H9 (cell line): ENCODE results near the gene PREP. TPM values are rescaled to one million over a fixed set of nuclear protein-coding genes. Genes with fewer than 3 reads are reported as not detected.

ENCODE experiments used
- DNase-seq: peaks from one replicate; pipeline ENCODE4 v3.0.0-alpha.2; 2017
- H2AFZ ChIP-seq: one replicate; pipeline ENCODE4 v1.6.1; 2013; ENCODE audit warnings: mild to moderate bottlenecking, low read length, control low read depth, moderate library complexity
- H2AK5ac ChIP-seq: 2 replicates; pipeline ENCODE4 v1.6.1; 2013; ENCODE audit warnings: low read length, control low read depth, mixed read lengths; ENCODE audit not compliant: insufficient read length
- H2BK120ac ChIP-seq: one replicate; pipeline ENCODE4 v1.6.1; 2013; ENCODE audit warnings: low read depth, mild to moderate bottlenecking, low read length, control low read depth, inconsistent platforms; ENCODE audit not compliant: poor library complexity, severe bottlenecking
- H2BK12ac ChIP-seq: 2 replicates; pipeline ENCODE4 v1.6.1; 2013; ENCODE audit warnings: low read length, control low read depth, mixed read lengths, low read depth; ENCODE audit not compliant: insufficient read length
- H2BK15ac ChIP-seq: 2 replicates; pipeline ENCODE4 v1.6.1; 2013; ENCODE audit warnings: low read depth, low read length, control low read depth
- H2BK20ac ChIP-seq: one replicate; pipeline ENCODE4 v1.6.1; 2013; ENCODE audit warnings: low read depth, mild to moderate bottlenecking, low read length, control low read depth, inconsistent platforms; ENCODE audit not compliant: poor library complexity, severe bottlenecking
- H2BK5ac ChIP-seq: 2 replicates; pipeline ENCODE4 v1.6.1; 2013; ENCODE audit warnings: low read length, control low read depth, mixed read lengths; ENCODE audit not compliant: insufficient read length
- H3K14ac ChIP-seq: 2 replicates; pipeline ENCODE4 v1.6.1; 2013; ENCODE audit warnings: low read length, control low read depth; ENCODE audit not compliant: insufficient read depth
- H3K18ac ChIP-seq: 2 replicates; pipeline ENCODE4 v1.6.1; 2013; ENCODE audit warnings: low read depth, mild to moderate bottlenecking, mixed read lengths, low read length, control low read depth; ENCODE audit not compliant: insufficient read length
- H3K23ac ChIP-seq: 2 replicates; pipeline ENCODE4 v1.6.1; 2013; ENCODE audit warnings: low read length, control low read depth, mixed read lengths, low read depth; ENCODE audit not compliant: insufficient read length
- H3K23me2 ChIP-seq: 2 replicates; pipeline ENCODE4 v1.6.1; 2013; ENCODE audit warnings: low read depth, mild to moderate bottlenecking, mixed read lengths, low read length, control low read depth; ENCODE audit not compliant: insufficient read length, poor library complexity, severe bottlenecking
- H3K27ac ChIP-seq: 2 replicates; pipeline ENCODE4 v1.5.1; 2013; ENCODE audit warnings: low read length, control low read depth, mixed read lengths, low read depth; ENCODE audit not compliant: insufficient read length
- H3K27me3 ChIP-seq: 2 replicates; pipeline ENCODE4 v1.6.1; 2013; ENCODE audit warnings: low read length, control low read depth, inconsistent platforms; ENCODE audit not compliant: insufficient read depth
- H3K4ac ChIP-seq: 2 replicates; pipeline ENCODE4 v1.6.1; 2013; ENCODE audit warnings: low read depth, mild to moderate bottlenecking, control low read depth, inconsistent platforms, low read length, moderate library complexity
- H3K4me1 ChIP-seq: 2 replicates; pipeline ENCODE4 v1.6.1; 2013; ENCODE audit warnings: low read length, control low read depth, inconsistent platforms; ENCODE audit not compliant: insufficient read depth
- H3K4me2 ChIP-seq: 2 replicates; pipeline ENCODE4 v1.6.1; 2013; ENCODE audit warnings: low read length, control low read depth, mixed read lengths; ENCODE audit not compliant: insufficient read length, insufficient read depth
- H3K56ac ChIP-seq: 2 replicates; pipeline ENCODE4 v1.6.1; 2013; ENCODE audit warnings: low read depth, mild to moderate bottlenecking, mixed read lengths, low read length, control low read depth; ENCODE audit not compliant: insufficient read length
- H3K79me1 ChIP-seq: 2 replicates; pipeline ENCODE4 v1.6.1; 2013; ENCODE audit warnings: low read depth, mild to moderate bottlenecking, moderate library complexity, low read length, control low read depth, inconsistent platforms; ENCODE audit not compliant: insufficient read depth, poor library complexity, severe bottlenecking
- H3K79me2 ChIP-seq: 2 replicates; pipeline ENCODE4 v1.6.1; 2013; ENCODE audit warnings: low read length, control low read depth, inconsistent platforms; ENCODE audit not compliant: insufficient read depth
- H3K9ac ChIP-seq: 2 replicates; pipeline ENCODE4 v1.6.1; 2013; ENCODE audit warnings: low read length, control low read depth, mixed read lengths; ENCODE audit not compliant: insufficient read length; ENCODE audit errors: extremely low read depth
- H3K9me3 ChIP-seq: one replicate; pipeline ENCODE4 v1.6.1; 2013; ENCODE audit warnings: low read depth, low read length, inconsistent platforms; ENCODE audit not compliant: control insufficient read depth
- H3T11ph ChIP-seq: one replicate; pipeline ENCODE4 v1.6.1; 2013; ENCODE audit warnings: mild to moderate bottlenecking, low read length, control low read depth, inconsistent platforms
- H4K20me1 ChIP-seq: one replicate; pipeline ENCODE4 v1.6.1; 2013; ENCODE audit not compliant: control insufficient read depth, insufficient read length, insufficient read depth
- H4K5ac ChIP-seq: 2 replicates; pipeline ENCODE4 v1.6.1; 2013; ENCODE audit warnings: low read depth, mild to moderate bottlenecking, mixed read lengths, low read length, control low read depth; ENCODE audit not compliant: insufficient read length
- H4K8ac ChIP-seq: replicated peaks from 2 replicates; pipeline ENCODE4 v1.6.1; 2013; ENCODE audit warnings: low read length, control low read depth, mixed read lengths, low read depth; ENCODE audit not compliant: insufficient read length
- H4K91ac ChIP-seq: 2 replicates; pipeline ENCODE4 v1.6.1; 2013; ENCODE audit warnings: low read depth, mild to moderate bottlenecking, moderate library complexity, mixed read lengths, low read length, control low read depth; ENCODE audit not compliant: insufficient read length
- H3K27ac Mint-ChIP-seq, 3 experiments: 2 replicates in 2 of 3; 3 replicates in 1 of 3; pipeline ENCODE4 v1.8.0; 2020 to 2021; ENCODE audit warnings: mixed read lengths in 3 of 3, mild to moderate bottlenecking in 1 of 3, moderate library complexity in 1 of 3
- H3K27me3 Mint-ChIP-seq: 2 replicates; pipeline ENCODE4 v1.8.0; 2021; ENCODE audit warnings: low read depth, mild to moderate bottlenecking, moderate library complexity, mixed read lengths
- H3K36me3 Mint-ChIP-seq, 3 experiments: 2 replicates in 2 of 3; 3 replicates in 1 of 3; pipeline ENCODE4 v1.8.0; 2020 to 2021; ENCODE audit warnings: low read depth in 3 of 3, mixed read lengths in 3 of 3; ENCODE audit not compliant: insufficient read depth in 1 of 3
- H3K4me1 Mint-ChIP-seq, 2 experiments: 2 replicates each; pipeline ENCODE4 v1.8.0; 2020; ENCODE audit warnings: mixed read lengths in 2 of 2
- H3K4me3 Mint-ChIP-seq, 2 experiments: 2 replicates in 1 of 2; 3 replicates in 1 of 2; pipeline ENCODE4 v1.8.0; 2020 to 2021; ENCODE audit warnings: mild to moderate bottlenecking in 2 of 2, mixed read lengths in 2 of 2, moderate library complexity in 1 of 2
- H3K9me3 Mint-ChIP-seq, 2 experiments: 2 replicates in 1 of 2; 3 replicates in 1 of 2; pipeline ENCODE4 v1.8.0; 2020; ENCODE audit warnings: mild to moderate bottlenecking in 2 of 2, mixed read lengths in 2 of 2, moderate library complexity in 1 of 2
- WGBS: extraction: QIAGEN DNeasy Blood & Tissue Kit; methylation state at CpG from one replicate; pipeline ENCODE4 v1.1.7; 2013; ENCODE audit warnings: missing lambda C conversion rate, low lambda C conversion rate, mixed read lengths; ENCODE audit not compliant: insufficient read length; ENCODE audit errors: extremely low coverage; 5-methylcytosine and 5-hydroxymethylcytosine counted together
- total RNA-seq: library from RNA; stranded (reverse); gene quantifications from 2 replicates; pipeline ENCODE4 v1.2.1, GENCODE V29; 2021
- TF ChIP-seq, protein P1 (sequence below): fragments of 200-600 bp; sonication (generic); conservative IDR thresholded peaks from 3 replicates; pipeline ENCODE4 v1.8.0; 2021; ENCODE audit warnings: antibody characterized with exemption, mild to moderate bottlenecking

Gene PREP
- total RNA-seq, 1 experiment from 2014 or later = 54.0 TPM

DNA sequence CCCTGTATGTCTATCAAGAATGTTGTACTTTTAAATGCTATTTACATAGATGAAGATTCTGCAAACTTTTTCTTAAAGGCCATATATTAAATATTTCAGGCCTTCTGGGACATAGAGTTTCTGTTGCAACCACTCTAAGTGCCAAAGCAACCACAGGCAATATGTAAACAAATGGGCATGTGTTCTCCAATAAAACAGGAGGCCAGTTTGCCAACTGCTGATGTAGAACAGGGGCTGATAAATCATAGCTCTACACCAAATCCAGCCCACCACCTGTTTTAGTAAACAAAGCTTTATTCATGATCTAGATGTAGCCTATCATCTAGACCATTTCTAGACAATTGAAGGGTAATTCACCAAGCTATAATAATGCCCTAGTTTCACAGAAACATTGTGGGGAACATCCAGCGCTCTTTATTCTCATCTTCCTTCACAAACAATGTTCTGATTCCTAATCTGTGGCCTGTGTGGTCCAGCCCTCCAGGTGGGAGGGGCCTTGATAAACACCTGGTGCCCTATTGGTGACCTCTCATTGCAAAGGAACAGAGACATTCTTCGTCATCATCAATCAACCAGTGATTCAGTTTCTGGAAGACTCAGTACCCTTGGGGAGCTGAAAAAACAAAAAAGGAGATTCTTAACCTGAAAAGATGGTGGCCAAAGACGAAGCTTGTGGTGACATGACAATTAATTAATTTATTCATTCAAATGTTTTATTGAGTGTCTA is 80.2 kb downstream of the PREP start:
- Histone ChIP-seq H3K4me2 (no peak overlapping the region), H3K14ac (no peak overlapping the region), H3K9ac (no peak overlapping the region), H2BK15ac (no peak overlapping the region), H3T11ph (no peak overlapping the region), H3K79me1 (no peaks in the 10 kb centered on the region), H4K20me1 (no peaks in the 10 kb centered on the region), H4K91ac (no peak overlapping the region), H4K5ac (no peak overlapping the region), H4K8ac (no peak overlapping the region), H3K9me3 (no peaks in the 10 kb centered on the region), H2BK12ac (no peak overlapping the region), H2AK5ac (no peak overlapping the region), H3K27ac (no peak overlapping the region), H3K4ac (no peak overlapping the region), H2BK120ac (no peak overlapping the region), H3K56ac (no peak overlapping the region), H3K18ac (no peak overlapping the region), H3K79me2 (no peaks in the 10 kb centered on the region), H3K23me2 (no peaks in the 10 kb centered on the region), H2BK20ac (no peak overlapping the region), H2AFZ (no peak overlapping the region), H3K23ac (no peak overlapping the region), H3K27me3 (no peaks in the 10 kb centered on the region), H2BK5ac (no peak overlapping the region), H3K4me1 (no peaks in the 10 kb centered on the region; the same call in 1 of the 2 replicates)
- H3K27ac Mint-ChIP-seq = peak overlapping the region in 1 of 3 experiments; percentile 22; a peak in 1 of 7 replicates
- no peaks in the 10 kb centered on the region for H3K9me3 Mint-ChIP-seq
- TF ChIP-seq, protein P1, sequence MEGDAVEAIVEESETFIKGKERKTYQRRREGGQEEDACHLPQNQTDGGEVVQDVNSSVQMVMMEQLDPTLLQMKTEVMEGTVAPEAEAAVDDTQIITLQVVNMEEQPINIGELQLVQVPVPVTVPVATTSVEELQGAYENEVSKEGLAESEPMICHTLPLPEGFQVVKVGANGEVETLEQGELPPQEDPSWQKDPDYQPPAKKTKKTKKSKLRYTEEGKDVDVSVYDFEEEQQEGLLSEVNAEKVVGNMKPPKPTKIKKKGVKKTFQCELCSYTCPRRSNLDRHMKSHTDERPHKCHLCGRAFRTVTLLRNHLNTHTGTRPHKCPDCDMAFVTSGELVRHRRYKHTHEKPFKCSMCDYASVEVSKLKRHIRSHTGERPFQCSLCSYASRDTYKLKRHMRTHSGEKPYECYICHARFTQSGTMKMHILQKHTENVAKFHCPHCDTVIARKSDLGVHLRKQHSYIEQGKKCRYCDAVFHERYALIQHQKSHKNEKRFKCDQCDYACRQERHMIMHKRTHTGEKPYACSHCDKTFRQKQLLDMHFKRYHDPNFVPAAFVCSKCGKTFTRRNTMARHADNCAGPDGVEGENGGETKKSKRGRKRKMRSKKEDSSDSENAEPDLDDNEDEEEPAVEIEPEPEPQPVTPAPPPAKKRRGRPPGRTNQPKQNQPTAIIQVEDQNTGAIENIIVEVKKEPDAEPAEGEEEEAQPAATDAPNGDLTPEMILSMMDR = no peak
- DNase-seq = no peak
- no peaks in the 10 kb centered on the region for H3K27me3 Mint-ChIP-seq
- no peak overlapping the region for H3K4me3 Mint-ChIP-seq
- H3K4me1 Mint-ChIP-seq = no peaks in the 10 kb centered on the region; a peak in 1 of 4 replicates
- H3K36me3 Mint-ChIP-seq = peaks cover 8 to 22% (median 18%) of the 10 kb centered on the region in 3 experiments; a peak in 4 of 7 replicates
- no CpG with 5 or more reads among the region's 3 CpGs for WGBS
